Epithelial cell of esophagus (primary cell): ENCODE measurements around the gene PCARE.

Experiments used
- DNase-seq: peaks from one replicate; pipeline ENCODE4 v3.0.0; 2010; ENCODE audit warnings: low read depth
- H3K4me3 ChIP-seq: 2 replicates; pipeline ENCODE4 v1.5.1; 2011; ENCODE audit warnings: mild to moderate bottlenecking, low read length, control low read depth
- CTCF ChIP-seq: IDR thresholded peaks from 2 replicates; pipeline ENCODE4 v1.5.1; 2011; ENCODE audit warnings: low read depth, mild to moderate bottlenecking, low read length, control low read depth, inconsistent platforms; ENCODE audit not compliant: insufficient read depth; ENCODE audit errors: missing control alignments

Gene PCARE

GRCh38 chr2:29073933-29074332 is 390 bp downstream of the PCARE start:
- no peak overlapping the region for H3K4me3 ChIP-seq
- no peak for DNase-seq
- TF ChIP-seq CTCF = no peak

- DNase-seq = no peak
- H3K4me3 ChIP-seq = no peak overlapping the region
- TF ChIP-seq CTCF = no peak
Observed at GRCh38 chr2:29072971-29073725, 1.2 kb downstream of the PCARE start.

- H3K4me3 ChIP-seq = no peak overlapping the region
- no peak for DNase-seq
- no peak for TF ChIP-seq CTCF
Observed at GRCh38 chr2:29072251-29072650, 2.1 kb downstream of the PCARE start.

GRCh38 chr2:29071032-29071975 is 3.0 kb downstream of the PCARE start:
- no peak overlapping the region for H3K4me3 ChIP-seq
- DNase-seq = no peak
- no peak for TF ChIP-seq CTCF

- DNase-seq = no peak
- no peak overlapping the region for H3K4me3 ChIP-seq
Observed at GRCh38 chr2:29070526-29070925, 3.8 kb downstream of the PCARE start.

GRCh38 chr2:29068513-29068912 is 5.8 kb downstream of the PCARE start:
- no peak for TF ChIP-seq CTCF
- DNase-seq = peak; percentile 91
- no peak overlapping the region for H3K4me3 ChIP-seq

More at GRCh38 chr2:29070526-29070925, 3.8 kb downstream of the PCARE start:
- no peak for TF ChIP-seq CTCF
